Lower lobe of right lung (tissue), 2 donors: Measurements from ENCODE around the gene LRP6. TPM values are rescaled to one million over a fixed set of nuclear protein-coding genes. Genes with fewer than 3 reads are reported as not detected.
"Not testable (repeated sequence)": the region's sequence is repeated elsewhere in the genome, so short reads cannot be mapped to it uniquely, and the experiment has no call there.

Experiments
- ATAC-seq, 2 donors: fragments of 200-7000 bp; cut with Tn5 transposase; one replicate each; pipeline ENCODE4 v1.9.1; 2020 to 2022; ENCODE audit warnings: mild to moderate bottlenecking in 2 of 2, moderate library complexity in 2 of 2
- DNase-seq: peaks from one replicate; pipeline ENCODE4 v3.0.0-alpha.2; 2020
- H3K27ac ChIP-seq: fragments of 200-600 bp; one replicate; pipeline ENCODE4 v1.8.0; 2022
- H3K27me3 ChIP-seq: fragments of 200-600 bp; one replicate; pipeline ENCODE4 v1.8.0; 2022; ENCODE audit warnings: low read depth
- H3K36me3 ChIP-seq: fragments of 200-600 bp; one replicate; pipeline ENCODE4 v1.8.0; 2022; ENCODE audit warnings: mild to moderate bottlenecking
- H3K4me1 ChIP-seq: fragments of 200-600 bp; one replicate; pipeline ENCODE4 v1.8.0; 2022
- H3K4me3 ChIP-seq: fragments of 200-600 bp; one replicate; pipeline ENCODE4 v1.8.0; 2022; ENCODE audit warnings: mild to moderate bottlenecking
- H3K9me3 ChIP-seq: fragments of 200-600 bp; one replicate; pipeline ENCODE4 v1.8.0; 2022
- intact Hi-C: fragments of 100-400 bp; cut with DNase I; formaldehyde crosslinking; loops from one replicate; pipeline ENCODE4 v1.11.0; 2022
- total RNA-seq: library from RNA; stranded (reverse); fragmentation: NEBNext Ultra II Directional; extraction: Animal tissue kit (Norgen Biotek cat#: 25700); gene quantifications from one replicate; pipeline ENCODE4 v1.2.1, GENCODE V29; 2021
- TF ChIP-seq, protein P1 (sequence below): fragments of 200-600 bp; IDR thresholded peaks from one replicate; pipeline ENCODE4 v1.8.0; 2022; ENCODE audit warnings: antibody characterized with exemption, mild to moderate bottlenecking
- donor health status: DM: no; HTN: yes; CAD: no; lungs with severe emphysema.

LRP6 gene
- total RNA-seq, 1 donor from 2014 or later = 47.4 TPM

DNA sequence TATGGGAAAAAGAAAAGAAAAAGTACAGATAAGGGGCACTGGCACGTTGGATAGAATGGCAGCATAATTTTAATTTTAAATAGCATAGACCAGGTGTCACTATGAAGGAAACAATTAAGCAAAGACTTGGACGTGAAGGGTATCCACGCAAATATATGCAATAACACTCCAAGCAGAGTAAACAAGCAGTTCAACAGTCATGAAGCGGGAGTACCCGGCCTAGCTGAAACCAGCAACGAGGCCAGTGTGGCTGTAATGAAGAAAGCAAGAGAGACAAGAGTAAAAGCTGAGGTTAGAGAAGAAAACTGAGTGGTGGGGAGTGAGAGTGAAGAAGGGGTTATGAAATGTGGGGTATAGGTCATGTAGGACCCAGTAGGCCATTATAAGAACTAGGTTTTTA is 110.7 kb downstream of the LRP6 start:
- Histone ChIP-seq H3K4me1 (peaks cover 18% of the 10 kb centered on the region), H3K4me3 (no peak overlapping the region), H3K27ac (no peak overlapping the region), H3K9me3 (no peaks in the 10 kb centered on the region), H3K27me3 (no peaks in the 10 kb centered on the region), H3K36me3 (peaks cover 17% of the 10 kb centered on the region)
- TF ChIP-seq, protein P1, sequence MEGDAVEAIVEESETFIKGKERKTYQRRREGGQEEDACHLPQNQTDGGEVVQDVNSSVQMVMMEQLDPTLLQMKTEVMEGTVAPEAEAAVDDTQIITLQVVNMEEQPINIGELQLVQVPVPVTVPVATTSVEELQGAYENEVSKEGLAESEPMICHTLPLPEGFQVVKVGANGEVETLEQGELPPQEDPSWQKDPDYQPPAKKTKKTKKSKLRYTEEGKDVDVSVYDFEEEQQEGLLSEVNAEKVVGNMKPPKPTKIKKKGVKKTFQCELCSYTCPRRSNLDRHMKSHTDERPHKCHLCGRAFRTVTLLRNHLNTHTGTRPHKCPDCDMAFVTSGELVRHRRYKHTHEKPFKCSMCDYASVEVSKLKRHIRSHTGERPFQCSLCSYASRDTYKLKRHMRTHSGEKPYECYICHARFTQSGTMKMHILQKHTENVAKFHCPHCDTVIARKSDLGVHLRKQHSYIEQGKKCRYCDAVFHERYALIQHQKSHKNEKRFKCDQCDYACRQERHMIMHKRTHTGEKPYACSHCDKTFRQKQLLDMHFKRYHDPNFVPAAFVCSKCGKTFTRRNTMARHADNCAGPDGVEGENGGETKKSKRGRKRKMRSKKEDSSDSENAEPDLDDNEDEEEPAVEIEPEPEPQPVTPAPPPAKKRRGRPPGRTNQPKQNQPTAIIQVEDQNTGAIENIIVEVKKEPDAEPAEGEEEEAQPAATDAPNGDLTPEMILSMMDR = no peak
- intact Hi-C loops = no loop called here
- ATAC-seq (peak in 1 of 2 donors; percentile 46), DNase-seq (no peak)

DNA sequence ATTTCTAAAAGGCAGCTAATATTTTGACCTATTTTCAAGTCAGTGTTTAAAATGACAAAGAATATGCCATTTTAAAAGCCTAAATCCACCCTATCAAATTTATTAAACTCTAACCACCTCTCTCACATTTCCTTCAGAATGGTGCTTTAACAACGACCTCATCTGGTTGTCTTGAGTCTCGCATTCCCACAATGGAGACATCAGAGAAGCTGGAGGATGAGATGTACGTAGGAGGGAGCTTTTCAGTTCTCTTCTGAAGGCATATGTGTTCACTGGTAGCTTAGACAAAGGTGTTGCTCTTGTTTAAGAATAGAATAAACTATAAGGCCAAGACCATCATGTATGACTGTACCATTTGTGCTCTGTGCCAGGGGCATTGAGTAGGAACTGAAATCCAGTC is 113.2 kb downstream of the LRP6 start:
- H3K4me1 ChIP-seq = no peaks in the 10 kb centered on the region
- no peak for ATAC-seq
- no peak for DNase-seq
- H3K36me3 ChIP-seq = peaks cover 39% of the 10 kb centered on the region
- intact Hi-C loops = no loop called here
- H3K27ac ChIP-seq = no peak overlapping the region
- TF ChIP-seq, protein P1 = no peak
- H3K4me3 ChIP-seq = no peak overlapping the region
- no peaks in the 10 kb centered on the region for H3K27me3 ChIP-seq
- H3K9me3 ChIP-seq = no peaks in the 10 kb centered on the region

DNA sequence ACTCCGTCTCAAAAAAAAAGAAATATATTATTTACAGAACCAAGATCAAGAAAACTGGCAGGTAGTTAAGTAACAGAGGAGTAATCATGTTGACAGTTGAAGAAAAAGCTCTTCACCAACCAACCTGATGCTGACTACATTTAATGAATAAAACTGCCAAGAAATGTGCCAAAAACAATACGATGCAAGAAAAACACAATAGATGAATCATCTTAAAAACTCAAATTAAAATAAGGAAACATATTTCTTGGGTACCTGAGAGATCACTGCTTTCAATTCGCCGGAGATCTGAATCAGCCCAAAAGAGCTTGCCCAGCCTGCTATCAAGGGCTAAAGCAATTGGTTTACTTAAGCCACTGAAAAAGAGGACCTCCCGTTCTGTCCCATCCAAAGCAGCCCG is 119.7 kb downstream of the LRP6 start:
- peaks cover 54% of the 10 kb centered on the region for H3K36me3 ChIP-seq
- no peaks in the 10 kb centered on the region for H3K27me3 ChIP-seq
- ATAC-seq = no peak

DNA sequence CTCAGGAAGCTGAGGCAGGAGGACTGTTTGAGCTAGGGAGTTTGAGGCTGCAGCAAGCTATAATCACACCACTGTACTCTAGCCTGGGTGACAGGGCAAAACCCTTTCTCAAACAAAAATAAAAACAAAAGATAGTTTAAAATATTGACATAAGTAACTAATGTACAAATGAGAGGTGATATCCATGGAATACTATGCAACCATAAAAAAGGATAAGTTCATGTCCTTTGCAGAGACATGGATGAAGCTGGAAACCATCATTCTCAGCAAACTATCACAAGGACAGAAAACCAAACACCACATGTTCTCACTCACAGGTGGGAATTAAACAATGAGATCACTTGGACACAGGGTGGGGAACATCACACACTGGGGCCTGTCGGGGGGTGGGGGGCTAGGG is 122.3 kb downstream of the LRP6 start:
- H3K36me3 ChIP-seq = peaks cover 39% of the 10 kb centered on the region
- H3K27ac ChIP-seq, ATAC-seq, H3K9me3 ChIP-seq, DNase-seq, H3K27me3 ChIP-seq, intact Hi-C loops, H3K4me1 ChIP-seq, H3K4me3 ChIP-seq: not testable (repeated sequence)

More for the DNA sequence above, 119.7 kb downstream of the LRP6 start:
- H3K27ac ChIP-seq = no peak overlapping the region
- DNase-seq = no peak
- no peaks in the 10 kb centered on the region for H3K4me1 ChIP-seq
- intact Hi-C loops = no loop called here
- no peak overlapping the region for H3K4me3 ChIP-seq
- TF ChIP-seq, protein P1 = no peak
- H3K9me3 ChIP-seq = no peaks in the 10 kb centered on the region

DNA sequence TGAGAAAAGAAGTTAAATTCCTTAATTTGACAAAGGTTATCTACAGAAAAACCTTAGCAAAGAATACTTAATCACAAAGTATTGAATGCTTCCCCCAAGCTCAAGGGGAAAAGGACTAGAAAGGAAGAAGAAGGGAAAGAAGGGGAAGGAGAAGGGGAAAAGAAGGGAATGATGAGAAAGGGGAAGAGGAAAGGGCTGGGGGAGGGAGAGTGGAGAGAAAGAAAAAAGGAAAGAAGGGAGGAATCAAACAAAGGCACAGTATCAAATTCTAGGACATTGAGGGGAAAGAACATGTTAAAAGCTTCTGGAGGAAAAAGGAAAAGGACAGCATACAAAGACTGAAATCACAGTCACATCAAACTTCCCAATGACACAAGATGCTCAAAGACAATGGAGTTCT is 125.8 kb downstream of the LRP6 start:
- no peak overlapping the region for H3K4me3 ChIP-seq
- peaks cover 9% of the 10 kb centered on the region for H3K36me3 ChIP-seq
- no peaks in the 10 kb centered on the region for H3K4me1 ChIP-seq
- intact Hi-C loops = no loop called here
- ATAC-seq (no peak), DNase-seq (no peak)
- H3K9me3 ChIP-seq = no peaks in the 10 kb centered on the region
- no peak overlapping the region for H3K27ac ChIP-seq
- TF ChIP-seq, protein P1 = no peak
- H3K27me3 ChIP-seq = no peaks in the 10 kb centered on the region

DNA sequence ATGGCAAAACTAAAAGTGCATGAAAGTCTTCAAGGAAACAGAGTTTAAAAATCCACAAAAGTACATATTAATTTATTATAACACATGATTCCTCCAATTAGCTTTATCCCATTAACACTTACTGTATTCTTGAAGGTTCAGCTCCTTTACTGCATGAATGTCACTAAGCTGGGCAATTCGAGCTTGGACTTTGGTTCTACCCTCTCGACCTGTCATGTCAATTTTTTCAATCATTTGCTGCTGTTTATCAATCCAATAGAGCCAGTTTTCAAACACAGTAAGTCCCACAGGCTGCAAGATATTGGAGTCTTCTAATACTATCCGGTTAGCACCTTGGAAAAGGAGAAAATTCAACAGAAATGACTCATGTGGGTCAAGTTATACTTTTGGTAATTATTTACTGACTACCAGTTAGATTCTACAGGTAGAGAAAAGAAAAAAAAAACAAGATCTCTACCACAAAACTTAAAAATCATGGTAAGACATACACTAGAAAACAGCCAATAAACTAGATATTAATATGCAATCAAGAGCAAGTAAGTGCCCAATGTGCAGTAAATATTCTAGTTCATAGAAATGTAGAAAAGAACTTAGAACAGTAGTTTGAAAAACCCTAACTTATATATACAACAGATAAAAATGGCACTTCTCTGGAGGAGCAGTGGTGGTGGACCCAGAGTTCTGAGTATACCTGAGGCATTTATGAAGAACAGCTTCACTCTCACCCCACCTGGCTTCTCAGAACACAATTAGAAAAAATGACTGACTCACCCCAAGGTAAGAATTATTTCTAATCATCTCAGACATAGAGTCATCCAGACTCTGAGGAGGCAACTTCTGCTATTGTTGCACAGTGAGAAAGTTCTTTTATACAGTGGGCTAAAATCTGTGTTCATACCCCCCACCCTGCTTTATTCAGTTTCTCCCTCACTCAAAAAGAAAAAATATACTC is 128.4 kb downstream of the LRP6 start:
- Histone ChIP-seq H3K27ac (no peak overlapping the region), H3K27me3 (no peaks in the 10 kb centered on the region), H3K9me3 (no peaks in the 10 kb centered on the region), H3K36me3 (peaks cover 4% of the 10 kb centered on the region), H3K4me3 (no peak overlapping the region), H3K4me1 (no peaks in the 10 kb centered on the region)
- no peak for ATAC-seq
- DNase-seq = no peak
- intact Hi-C loops = no loop called here
- TF ChIP-seq, protein P1 = no peak
